ENCODE data around the gene RNF149.

- TF ChIP-seq CTCF (IDR thresholded peaks at IDR 0.05 in 4 of 5, conservative IDR thresholded peaks at IDR 0.05 in 1 of 5) (no peak), POLR2A (IDR thresholded peaks at IDR 0.05) (no peak)
These were observed 31.4 kb downstream of the RNF149 start for GRCh38 chr2:101277111-101277510.
